Erythroblast (primary cell): ENCODE results near the gene ETV5.

Experiments used
- GATA1 ChIP-seq: IDR thresholded peaks from 2 replicates; pipeline ENCODE4 v1.6.1; 2011; ENCODE audit warnings: low read depth, mild to moderate bottlenecking, control low read depth, low read length, moderate library complexity
- POLR2A ChIP-seq: IDR thresholded peaks from 2 replicates; pipeline ENCODE4 v1.6.1; 2011; ENCODE audit warnings: mild to moderate bottlenecking, low read length

GRCh38 chr3:186004209-186004608, 104.7 kb downstream of the ETV5 start:
- TF ChIP-seq POLR2A (no peak), GATA1 (no peak)
